A549 (cell line): ENCODE results near the gene SEC22C. TPM values are rescaled to one million over a fixed set of nuclear protein-coding genes. Genes with fewer than 3 reads are reported as not detected.

Source experiments
- ATAC-seq, 2 experiments: fragments of 200-7000 bp in 1 of 2; fragments of >200 bp in 1 of 2; cut with Nextera tagmentation in 1 of 2; cut with Tn5 transposase in 1 of 2; 3 replicates each; pipeline versions ENCODE4 v1.8.0 to v1.9.1; 2018 to 2020; ENCODE audit warnings: mild to moderate bottlenecking in 1 of 2, moderate library complexity in 1 of 2
- CTCF ChIA-PET: fragments of 300-600 bp; sonication (Branson Sonifier 250); formaldehyde crosslinking; extraction: SDS; loops from one replicate; lab custom pipeline; 2021; ENCODE audit warnings: antibody characterized with exemption, inconsistent platforms; lab: Yijun Ruan, JAX
- POLR2A ChIA-PET: fragments of 350-600 bp; formaldehyde crosslinking; extraction: SDS; loops from one replicate; lab custom pipeline; 2021; ENCODE audit warnings: antibody characterized with exemption, inconsistent platforms; lab: Yijun Ruan, JAX
- DNase-seq, 2 experiments: peaks; one replicate each; pipeline versions ENCODE4 v3.0.0 to v3.0.0-alpha.2; 2011 to 2016; ENCODE audit warnings: low read depth in 1 of 2, low spot score in 1 of 2
- FAIRE-seq: peaks from 2 replicates; lab custom pipeline; 2011; peaks lifted over from hg19 to GRCh38; lab: Jason Lieb, UNC
- H3K27ac ChIP-seq, 2 experiments: fragments of >200 bp; sonication (Bioruptor Twin); formaldehyde crosslinking; 3 replicates each; pipeline ENCODE4 v1.5.1; 2016 to 2017
- H3K4me1 ChIP-seq: fragments of >200 bp; sonication (Bioruptor Twin); formaldehyde crosslinking; 3 replicates; pipeline ENCODE4 v1.6.1; 2016
- H3K4me2 ChIP-seq: fragments of >200 bp; sonication (Bioruptor Twin); formaldehyde crosslinking; 3 replicates; pipeline ENCODE4 v1.6.1; 2016
- H3K4me3 ChIP-seq: fragments of >200 bp; sonication (Bioruptor Twin); formaldehyde crosslinking; 3 replicates; pipeline ENCODE4 v1.5.1; 2016
- H3K9me3 ChIP-seq: fragments of >200 bp; sonication (Bioruptor Twin); formaldehyde crosslinking; 3 replicates; pipeline ENCODE4 v1.6.1; 2016
- BHLHE40 ChIP-seq: IDR thresholded peaks from 2 replicates; pipeline ENCODE4 v1.6.1; 2012; ENCODE audit warnings: low read depth, low read length, inconsistent platforms
- CHD2 ChIP-seq: fragments of 150-350 bp; IDR thresholded peaks from 2 replicates; pipeline ENCODE4 v1.6.1; 2014; ENCODE audit warnings: low read length; ENCODE audit not compliant: partially characterized antibody
- CHD4 ChIP-seq: fragments of 200-600 bp; sonication (generic); IDR thresholded peaks from 2 replicates; pipeline ENCODE4 v1.6.1; 2016; ENCODE audit warnings: antibody characterized with exemption, mild to moderate bottlenecking, borderline replicate concordance
- EHMT2 ChIP-seq: fragments of 200-600 bp; sonication (generic); IDR thresholded peaks from 2 replicates; pipeline ENCODE4 v1.6.1; 2016; ENCODE audit warnings: antibody characterized with exemption, low read depth, mild to moderate bottlenecking, moderate library complexity
- ESRRA ChIP-seq: fragments of 150-350 bp; IDR thresholded peaks from 2 replicates; pipeline ENCODE4 v1.6.1; 2014; ENCODE audit warnings: mild to moderate bottlenecking, low read length, borderline replicate concordance
- GATA3 ChIP-seq: IDR thresholded peaks from 2 replicates; pipeline ENCODE4 v1.6.1; 2012; ENCODE audit warnings: borderline replicate concordance
- HOXB5 ChIP-seq: fragments of 250-450 bp; sonication (Bioruptor Pico); IDR thresholded peaks from 2 replicates; pipeline ENCODE4 v1.5.0; 2020; ENCODE audit warnings: mild to moderate bottlenecking, moderate library complexity
- JUN ChIP-seq, 2 experiments: fragments of >200 bp; sonication (Bioruptor Twin); formaldehyde crosslinking; IDR thresholded peaks; 2 replicates in 1 of 2; 3 replicates in 1 of 2; pipeline ENCODE4 v1.6.1; 2016 to 2017
- JUNB ChIP-seq: fragments of >200 bp; sonication (Bioruptor Twin); formaldehyde crosslinking; IDR thresholded peaks from 2 replicates; pipeline ENCODE4 v1.6.1; 2016
- KDM1A ChIP-seq: fragments of 200-600 bp; sonication (generic); IDR thresholded peaks from 2 replicates; pipeline ENCODE4 v1.6.1; 2016; ENCODE audit warnings: low read depth, mild to moderate bottlenecking
- MAFK ChIP-seq: fragments of 450-650 bp; IDR thresholded peaks from 2 replicates; pipeline ENCODE4 v1.6.1; 2014; ENCODE audit not compliant: partially characterized antibody
- PHF8 ChIP-seq: fragments of 200-600 bp; sonication (generic); IDR thresholded peaks from 2 replicates; pipeline ENCODE4 v1.6.1; 2016; ENCODE audit warnings: low read depth, mild to moderate bottlenecking, antibody characterized with exemption, moderate library complexity, borderline replicate concordance
- POLR2A ChIP-seq: IDR thresholded peaks from 2 replicates; pipeline ENCODE4 v1.6.1; 2012; ENCODE audit warnings: mild to moderate bottlenecking, low read length
- POLR2AphosphoS2 ChIP-seq: conservative IDR thresholded peaks from 2 replicates; pipeline ENCODE4 v1.6.1; 2012; ENCODE audit warnings: low read length, improper control_type of control experiment, inconsistent platforms
- RAD21 ChIP-seq, 2 experiments: fragments of >200 bp in 1 of 2; sonication (Bioruptor Twin) in 1 of 2; formaldehyde crosslinking in 1 of 2; IDR thresholded peaks in 1 of 2; conservative IDR thresholded peaks in 1 of 2; 2 replicates in 1 of 2; 3 replicates in 1 of 2; pipeline ENCODE4 v1.6.1; 2012 to 2018; ENCODE audit warnings: inconsistent platforms in 1 of 2
- ZSCAN20 ChIP-seq: fragments of 250-450 bp; sonication (Bioruptor Pico); IDR thresholded peaks from 2 replicates; pipeline ENCODE4 v1.8.0; 2022; ENCODE audit warnings: mild to moderate bottlenecking, moderate library complexity
- WGBS: methylation state at CpG from one replicate; pipeline ENCODE4 v1.1.6; 2017; ENCODE audit errors: missing lambda C conversion rate; 5-methylcytosine and 5-hydroxymethylcytosine counted together
- polyA plus RNA-seq, 4 experiments: library from polyadenylated mRNA; depleted of rRNA in 3 of 4; stranded (reverse); fragments of >200 nt; fragmentation: RNase III in 1 of 4; extraction: RNeasy Plus Mini Kit Qiagen cat#74134 plus additional on column Dnase treatment in 1 of 4; gene quantifications; 2 replicates in 3 of 4; 3 replicates in 1 of 4; pipeline ENCODE4 v1.2.3, GENCODE V29; 2011 to 2017
- TF ChIP-seq, protein P1 (sequence below): fragments of 450-650 bp; IDR thresholded peaks from 2 replicates; pipeline ENCODE4 v1.6.1; 2014; ENCODE audit warnings: antibody characterized with exemption
- TF ChIP-seq, protein P2 (sequence below): IDR thresholded peaks from 2 replicates; pipeline ENCODE4 v1.6.1; 2012
- TF ChIP-seq, protein P3 (sequence below): IDR thresholded peaks from 2 replicates; pipeline ENCODE4 v1.6.1; 2012
- TF ChIP-seq, protein P4 (sequence below): fragments of >200 bp; sonication (Bioruptor Twin); formaldehyde crosslinking; IDR thresholded peaks from 3 replicates; pipeline ENCODE4 v1.6.1; 2016
- TF ChIP-seq, protein P5 (sequence below): fragments of 200-600 bp; sonication (generic); IDR thresholded peaks from 2 replicates; pipeline ENCODE4 v1.6.1; 2016; ENCODE audit warnings: antibody characterized with exemption, mild to moderate bottlenecking, moderate library complexity
- TF ChIP-seq, protein P6 (sequence below): fragments of >200 bp; sonication (Bioruptor Twin); formaldehyde crosslinking; IDR thresholded peaks from 2 replicates; pipeline ENCODE4 v1.6.1; 2016
- TF ChIP-seq, protein P7 (sequence below): fragments of 150-350 bp; IDR thresholded peaks from 2 replicates; pipeline ENCODE4 v1.6.1; 2014; ENCODE audit warnings: low read depth, mild to moderate bottlenecking, low read length

SEC22C gene
- polyA plus RNA-seq, 2 of the 4 experiments (the other 2 are of a cell fraction): 31.0 to 36.2 TPM

DNA sequence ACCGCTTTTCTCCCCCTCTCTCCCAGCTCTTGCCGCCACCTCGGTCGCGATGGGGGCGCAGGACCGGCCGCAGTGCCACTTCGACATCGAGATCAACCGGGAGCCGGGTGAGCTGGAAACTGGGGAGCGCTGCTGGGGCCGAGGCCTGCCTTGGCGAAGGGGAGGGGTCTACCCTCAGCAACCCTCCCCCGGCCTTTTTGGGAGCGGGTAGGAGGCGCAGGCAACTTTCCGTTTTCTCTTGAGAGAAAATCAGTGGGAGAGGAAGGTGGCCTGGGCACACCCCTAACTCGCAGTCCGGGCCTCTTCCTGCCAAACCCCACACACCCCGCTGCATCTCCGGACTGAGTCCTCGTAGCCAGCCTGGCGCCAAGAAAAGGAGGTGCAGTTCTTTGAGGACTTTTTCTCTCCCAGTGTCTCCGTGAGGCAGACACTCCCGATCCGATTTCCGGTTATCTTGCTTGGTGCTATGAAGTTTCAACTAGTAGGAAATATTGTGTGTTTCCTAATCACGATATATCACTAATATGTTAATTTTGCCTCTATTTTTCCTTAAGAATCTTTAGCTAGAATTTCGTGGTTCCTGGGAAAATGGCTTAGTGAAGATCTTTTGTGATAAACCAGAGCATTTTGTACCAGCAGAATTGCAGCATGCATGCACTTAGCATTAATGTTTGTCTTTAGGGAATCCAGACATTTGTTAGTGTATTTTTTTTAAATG lies 19.4 kb upstream of the SEC22C start:
- Histone ChIP-seq H3K4me3 (peak overlapping the region; percentile 60), H3K4me2 (peak overlapping the region; percentile 98), H3K27ac (peak overlapping the region; percentile 97 to 99), H3K9me3 (no peaks in the 10 kb centered on the region), H3K4me1 (peaks cover 40% of the 10 kb centered on the region; the same call in 2 of the 3 replicates)
- no peak for FAIRE-seq
- ATAC-seq: peak; percentile 70 to 72
- DNase-seq: peak; percentile 16 to 62
- WGBS: 2% methylated on average over 16 of the region's 31 CpGs
- no peak for TF ChIP-seq KDM1A
- TF ChIP-seq CHD4: no peak
- no peak for TF ChIP-seq RAD21 (conservative IDR thresholded peaks at IDR 0.05 in 1 of 2, IDR thresholded peaks at IDR 0.05 in 1 of 2)
- peak; percentile 36; the same call in 1 of the 2 replicates for TF ChIP-seq PHF8
- TF ChIP-seq JUN (IDR thresholded peaks at IDR 0.05): peak in 1 of 2 experiments; percentile 0; a peak in 1 of 5 replicates
- peak; percentile 2; the same call in 1 of the 2 replicates for TF ChIP-seq POLR2A
- TF ChIP-seq, protein P1, sequence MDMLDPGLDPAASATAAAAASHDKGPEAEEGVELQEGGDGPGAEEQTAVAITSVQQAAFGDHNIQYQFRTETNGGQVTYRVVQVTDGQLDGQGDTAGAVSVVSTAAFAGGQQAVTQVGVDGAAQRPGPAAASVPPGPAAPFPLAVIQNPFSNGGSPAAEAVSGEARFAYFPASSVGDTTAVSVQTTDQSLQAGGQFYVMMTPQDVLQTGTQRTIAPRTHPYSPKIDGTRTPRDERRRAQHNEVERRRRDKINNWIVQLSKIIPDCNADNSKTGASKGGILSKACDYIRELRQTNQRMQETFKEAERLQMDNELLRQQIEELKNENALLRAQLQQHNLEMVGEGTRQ: no peak
- TF ChIP-seq JUNB: no peak
- TF ChIP-seq MAFK: no peak
- no peak for TF ChIP-seq ZSCAN20 (CRISPR knock-in tag)
- no peak for TF ChIP-seq ESRRA
- CTCF ChIA-PET: interaction anchor here (0.6 to 2.1 kb wide), 5 partner anchors 13 to 145 kb away, joined by 3 to 6 read pairs (median 3); partner anchors contain the start of gene SEC22C
- POLR2A ChIA-PET: interaction anchor here (0.5 to 2.0 kb wide), 8 partner anchors 9 to 246 kb away, joined by 3 to 47 read pairs (median 6); partner anchors contain the start of genes SEC22C, SS18L2 and ZBTB47

DNA sequence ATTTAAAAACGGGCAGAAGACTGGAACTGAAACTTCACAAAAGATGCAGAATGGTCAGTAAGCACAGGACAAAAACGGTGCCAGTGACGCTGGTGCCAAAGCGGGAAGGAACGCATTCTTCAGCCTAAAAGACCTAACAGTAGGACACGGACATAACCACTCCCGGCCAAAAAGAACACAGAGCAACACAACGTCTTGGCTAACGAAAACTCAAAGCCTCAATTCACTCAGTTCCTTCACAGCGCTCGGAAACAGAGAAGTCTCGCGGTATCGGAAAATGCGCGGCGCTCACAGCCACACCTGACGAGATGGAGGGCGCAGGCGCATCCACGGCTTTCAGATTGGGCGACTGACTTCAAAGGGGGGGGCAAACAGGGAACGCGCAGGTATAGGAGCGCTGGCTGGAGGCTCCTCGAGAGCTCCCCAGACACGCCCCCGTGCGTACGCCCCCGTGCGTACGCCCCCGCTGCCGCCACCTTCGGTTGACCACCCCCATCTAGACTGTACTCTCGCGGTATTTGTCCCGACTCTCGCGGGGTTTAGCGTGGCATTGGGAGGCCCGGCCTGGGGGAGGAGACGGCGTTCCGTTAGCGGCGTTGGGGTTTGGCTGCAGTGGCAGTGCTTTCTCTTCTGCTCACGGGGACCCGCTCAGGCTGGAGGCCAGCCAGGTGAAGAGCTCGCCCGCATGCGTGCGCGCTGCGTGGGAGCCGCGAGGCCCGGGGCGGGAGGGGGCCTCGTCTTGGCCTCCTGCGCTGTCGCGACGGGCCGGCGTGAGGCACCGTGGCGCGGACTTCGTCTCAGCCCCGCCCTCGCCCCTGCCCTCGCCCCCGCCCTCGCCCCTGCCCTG lies 18.6 kb upstream of the SEC22C start, which contains the start of gene NKTR:
Gene NKTR (plus strand): TSS at position 576 of the 847 bp plus-strand sequence. CDS start 321 bp downstream, outside the sequence.
- POLR2A ChIA-PET: interaction anchor here (0.5 to 2.0 kb wide), 11 partner anchors 9 to 553 kb away, joined by 3 to 47 read pairs (median 5); partner anchors contain the start of genes SEC22C, SS18L2 and ZBTB47
- Histone ChIP-seq H3K9me3 (no peaks in the 10 kb centered on the region), H3K27ac (peak within 1 kb of the TSS; percentile 97 to 99), H3K4me3 (peak within 1 kb of the TSS; percentile 60), H3K4me1 (peaks cover 33% of the 10 kb centered on the region; the same call in 2 of the 3 replicates), H3K4me2 (peak within 1 kb of the TSS; percentile 98)
- CTCF ChIA-PET: interaction anchor here (0.7 to 2.1 kb wide), 3 partner anchors 14 to 37 kb away, joined by 3 to 6 read pairs (median 4); partner anchors contain the start of gene SEC22C
- FAIRE-seq (no peak), ATAC-seq (peak; percentile 88 to 93), DNase-seq (peak; percentile 75 to 98)
- 1% methylated on average over 11 of the region's 76 CpGs for WGBS
- TF ChIP-seq POLR2A: peak; percentile 63
- TF ChIP-seq CHD2: peak; percentile 92
- TF ChIP-seq RAD21 (conservative IDR thresholded peaks at IDR 0.05 in 1 of 2, IDR thresholded peaks at IDR 0.05 in 1 of 2): no peak
- TF ChIP-seq POLR2AphosphoS2: no peak
- TF ChIP-seq, protein P2, sequence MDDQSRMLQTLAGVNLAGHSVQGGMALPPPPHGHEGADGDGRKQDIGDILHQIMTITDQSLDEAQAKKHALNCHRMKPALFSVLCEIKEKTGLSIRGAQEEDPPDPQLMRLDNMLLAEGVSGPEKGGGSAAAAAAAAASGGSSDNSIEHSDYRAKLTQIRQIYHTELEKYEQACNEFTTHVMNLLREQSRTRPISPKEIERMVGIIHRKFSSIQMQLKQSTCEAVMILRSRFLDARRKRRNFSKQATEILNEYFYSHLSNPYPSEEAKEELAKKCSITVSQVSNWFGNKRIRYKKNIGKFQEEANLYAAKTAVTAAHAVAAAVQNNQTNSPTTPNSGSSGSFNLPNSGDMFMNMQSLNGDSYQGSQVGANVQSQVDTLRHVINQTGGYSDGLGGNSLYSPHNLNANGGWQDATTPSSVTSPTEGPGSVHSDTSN: no peak
- TF ChIP-seq, protein P3, sequence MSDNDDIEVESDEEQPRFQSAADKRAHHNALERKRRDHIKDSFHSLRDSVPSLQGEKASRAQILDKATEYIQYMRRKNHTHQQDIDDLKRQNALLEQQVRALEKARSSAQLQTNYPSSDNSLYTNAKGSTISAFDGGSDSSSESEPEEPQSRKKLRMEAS: peak; percentile 24
- TF ChIP-seq GATA3: peak; percentile 37; the same call in 1 of the 2 replicates
- no peak for TF ChIP-seq HOXB5
- TF ChIP-seq, protein P4, sequence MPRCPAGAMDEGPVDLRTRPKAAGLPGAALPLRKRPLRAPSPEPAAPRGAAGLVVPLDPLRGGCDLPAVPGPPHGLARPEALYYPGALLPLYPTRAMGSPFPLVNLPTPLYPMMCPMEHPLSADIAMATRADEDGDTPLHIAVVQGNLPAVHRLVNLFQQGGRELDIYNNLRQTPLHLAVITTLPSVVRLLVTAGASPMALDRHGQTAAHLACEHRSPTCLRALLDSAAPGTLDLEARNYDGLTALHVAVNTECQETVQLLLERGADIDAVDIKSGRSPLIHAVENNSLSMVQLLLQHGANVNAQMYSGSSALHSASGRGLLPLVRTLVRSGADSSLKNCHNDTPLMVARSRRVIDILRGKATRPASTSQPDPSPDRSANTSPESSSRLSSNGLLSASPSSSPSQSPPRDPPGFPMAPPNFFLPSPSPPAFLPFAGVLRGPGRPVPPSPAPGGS: no peak
- TF ChIP-seq, protein P5, sequence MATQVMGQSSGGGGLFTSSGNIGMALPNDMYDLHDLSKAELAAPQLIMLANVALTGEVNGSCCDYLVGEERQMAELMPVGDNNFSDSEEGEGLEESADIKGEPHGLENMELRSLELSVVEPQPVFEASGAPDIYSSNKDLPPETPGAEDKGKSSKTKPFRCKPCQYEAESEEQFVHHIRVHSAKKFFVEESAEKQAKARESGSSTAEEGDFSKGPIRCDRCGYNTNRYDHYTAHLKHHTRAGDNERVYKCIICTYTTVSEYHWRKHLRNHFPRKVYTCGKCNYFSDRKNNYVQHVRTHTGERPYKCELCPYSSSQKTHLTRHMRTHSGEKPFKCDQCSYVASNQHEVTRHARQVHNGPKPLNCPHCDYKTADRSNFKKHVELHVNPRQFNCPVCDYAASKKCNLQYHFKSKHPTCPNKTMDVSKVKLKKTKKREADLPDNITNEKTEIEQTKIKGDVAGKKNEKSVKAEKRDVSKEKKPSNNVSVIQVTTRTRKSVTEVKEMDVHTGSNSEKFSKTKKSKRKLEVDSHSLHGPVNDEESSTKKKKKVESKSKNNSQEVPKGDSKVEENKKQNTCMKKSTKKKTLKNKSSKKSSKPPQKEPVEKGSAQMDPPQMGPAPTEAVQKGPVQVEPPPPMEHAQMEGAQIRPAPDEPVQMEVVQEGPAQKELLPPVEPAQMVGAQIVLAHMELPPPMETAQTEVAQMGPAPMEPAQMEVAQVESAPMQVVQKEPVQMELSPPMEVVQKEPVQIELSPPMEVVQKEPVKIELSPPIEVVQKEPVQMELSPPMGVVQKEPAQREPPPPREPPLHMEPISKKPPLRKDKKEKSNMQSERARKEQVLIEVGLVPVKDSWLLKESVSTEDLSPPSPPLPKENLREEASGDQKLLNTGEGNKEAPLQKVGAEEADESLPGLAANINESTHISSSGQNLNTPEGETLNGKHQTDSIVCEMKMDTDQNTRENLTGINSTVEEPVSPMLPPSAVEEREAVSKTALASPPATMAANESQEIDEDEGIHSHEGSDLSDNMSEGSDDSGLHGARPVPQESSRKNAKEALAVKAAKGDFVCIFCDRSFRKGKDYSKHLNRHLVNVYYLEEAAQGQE: peak; percentile 89
- peak; percentile 44 to 74; a peak in 3 of 5 replicates for TF ChIP-seq JUN (IDR thresholded peaks at IDR 0.05)
- TF ChIP-seq BHLHE40: no peak
- peak; percentile 58 for TF ChIP-seq PHF8
- no peak for TF ChIP-seq EHMT2
- TF ChIP-seq, protein P6, sequence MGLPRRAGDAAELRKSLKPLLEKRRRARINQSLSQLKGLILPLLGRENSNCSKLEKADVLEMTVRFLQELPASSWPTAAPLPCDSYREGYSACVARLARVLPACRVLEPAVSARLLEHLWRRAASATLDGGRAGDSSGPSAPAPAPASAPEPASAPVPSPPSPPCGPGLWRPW: no peak
- TF ChIP-seq, protein P7, sequence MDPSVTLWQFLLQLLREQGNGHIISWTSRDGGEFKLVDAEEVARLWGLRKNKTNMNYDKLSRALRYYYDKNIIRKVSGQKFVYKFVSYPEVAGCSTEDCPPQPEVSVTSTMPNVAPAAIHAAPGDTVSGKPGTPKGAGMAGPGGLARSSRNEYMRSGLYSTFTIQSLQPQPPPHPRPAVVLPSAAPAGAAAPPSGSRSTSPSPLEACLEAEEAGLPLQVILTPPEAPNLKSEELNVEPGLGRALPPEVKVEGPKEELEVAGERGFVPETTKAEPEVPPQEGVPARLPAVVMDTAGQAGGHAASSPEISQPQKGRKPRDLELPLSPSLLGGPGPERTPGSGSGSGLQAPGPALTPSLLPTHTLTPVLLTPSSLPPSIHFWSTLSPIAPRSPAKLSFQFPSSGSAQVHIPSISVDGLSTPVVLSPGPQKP: no peak
